Small intestine (tissue), 7 donors: ENCODE measurements around the gene KCNG2. TPM values are rescaled to one million over a fixed set of nuclear protein-coding genes. Genes with fewer than 3 reads are reported as not detected.
"Not testable (repeated sequence)": the region's sequence is repeated elsewhere in the genome, so short reads cannot be mapped to it uniquely, and the experiment has no call there.

ENCODE experiments used
- DNase-seq, 2 donors: peaks; one replicate each; pipeline versions ENCODE4 v3.0.0 to v3.0.0-alpha.2; 2013
- FAIRE-seq: peaks from 2 replicates; lab custom pipeline; 2012; peaks lifted over from hg19 to GRCh38; lab: Jason Lieb, UNC
- H3K27ac ChIP-seq, 3 donors: one replicate each; pipeline ENCODE4 v1.5.1; 2013; ENCODE audit warnings: low read length in 2 of 3, mild to moderate bottlenecking in 2 of 3, control low read depth in 1 of 3, inconsistent platforms in 1 of 3, low read depth in 1 of 3, moderate library complexity in 1 of 3
- H3K27me3 ChIP-seq, 3 donors: one replicate each; pipeline ENCODE4 v1.6.1; 2013; ENCODE audit warnings: low read length in 3 of 3, inconsistent platforms in 1 of 3; ENCODE audit not compliant: control insufficient read depth in 3 of 3, insufficient read depth in 3 of 3
- H3K36me3 ChIP-seq, 3 donors: one replicate each; pipeline ENCODE4 v1.6.1; 2013; ENCODE audit warnings: low read length in 3 of 3, inconsistent platforms in 1 of 3, low read depth in 1 of 3, mild to moderate bottlenecking in 1 of 3, moderate library complexity in 1 of 3; ENCODE audit not compliant: control insufficient read depth in 3 of 3, insufficient read depth in 2 of 3
- H3K4me1 ChIP-seq, 3 donors: one replicate each; pipeline ENCODE4 v1.6.1; 2013; ENCODE audit warnings: low read length in 2 of 3, inconsistent platforms in 1 of 3, low read depth in 1 of 3, mild to moderate bottlenecking in 1 of 3, moderate library complexity in 1 of 3; ENCODE audit not compliant: control insufficient read depth in 3 of 3, insufficient read depth in 2 of 3
- H3K4me3 ChIP-seq, 3 donors: one replicate each; pipeline ENCODE4 v1.5.1; 2013; ENCODE audit warnings: low read length in 3 of 3, control low read depth in 1 of 3, inconsistent platforms in 1 of 3, low read depth in 1 of 3, mild to moderate bottlenecking in 1 of 3, moderate library complexity in 1 of 3
- H3K9me3 ChIP-seq, 2 donors: one replicate each; pipeline ENCODE4 v1.6.1; 2013; ENCODE audit warnings: low read depth in 1 of 2, low read length in 1 of 2; ENCODE audit not compliant: control insufficient read depth in 2 of 2, insufficient read depth in 1 of 2
- WGBS, 3 donors: extraction: QIAGEN DNeasy Blood & Tissue Kit; methylation state at CpG; one replicate each; pipeline ENCODE4 v1.1.7; 2013; 5-methylcytosine and 5-hydroxymethylcytosine counted together
- polyA plus RNA-seq, 4 donors: library from polyadenylated mRNA; stranded (reverse) in 3 of 4; unstranded in 1 of 4; fragments of 200-250 nt in 3 of 4; fragments of 120-200 nt in 1 of 4; gene quantifications; one replicate each; pipeline versions ENCODE4 v1.2.1 to v1.2.3, GENCODE V29; 2013
- donor health status: healthy with polysubstance abuse.
- donor health status: control.
- donor health status: control.
- donor health status: Bipolar disorder and iron deficiency.
- donor health status: healthy.

KCNG2 gene
- polyA plus RNA-seq, 4 donors, result 0.10 to 0.30 TPM; not detected in 2

GRCh38 chr18:79876497-79876896 lies 78.8 kb downstream of the KCNG2 start:
- Histone ChIP-seq H3K4me1 (no peaks in the 10 kb centered on the region), H3K4me3 (no peak overlapping the region), H3K9me3 (no peaks in the 10 kb centered on the region), H3K27me3 (no peaks in the 10 kb centered on the region), H3K27ac (no peak overlapping the region), H3K36me3 (no peaks in the 10 kb centered on the region)
- WGBS, 3 donors, result 76 to 83% (median 78%) methylated on average over 16 of the region's 16 CpGs
- FAIRE-seq (no peak), DNase-seq (no peak)

GRCh38 chr18:79877163-79878091 lies 79.7 kb downstream of the KCNG2 start:
- no peaks in the 10 kb centered on the region for H3K27me3 ChIP-seq
- H3K36me3 ChIP-seq, result no peaks in the 10 kb centered on the region
- H3K4me3 ChIP-seq, result no peak overlapping the region
- 54 to 66% (median 60%) methylated on average over 38 of the region's 38 CpGs for WGBS, 3 donors
- H3K4me1 ChIP-seq, result no peaks in the 10 kb centered on the region
- H3K9me3 ChIP-seq, result no peaks in the 10 kb centered on the region
- no peak overlapping the region for H3K27ac ChIP-seq
- DNase-seq (peak in 1 of 2 donors; percentile 29), FAIRE-seq (no peak)

GRCh38 chr18:79878246-79878645 lies 80.5 kb downstream of the KCNG2 start:
- not testable (repeated sequence) for H3K4me1 ChIP-seq, DNase-seq, H3K27me3 ChIP-seq, H3K36me3 ChIP-seq, H3K9me3 ChIP-seq, H3K4me3 ChIP-seq, H3K27ac ChIP-seq, FAIRE-seq
- WGBS, 3 donors, result 92 to 94% (median 93%) methylated on average over 22 to 25 of the region's 25 CpGs

DNA sequence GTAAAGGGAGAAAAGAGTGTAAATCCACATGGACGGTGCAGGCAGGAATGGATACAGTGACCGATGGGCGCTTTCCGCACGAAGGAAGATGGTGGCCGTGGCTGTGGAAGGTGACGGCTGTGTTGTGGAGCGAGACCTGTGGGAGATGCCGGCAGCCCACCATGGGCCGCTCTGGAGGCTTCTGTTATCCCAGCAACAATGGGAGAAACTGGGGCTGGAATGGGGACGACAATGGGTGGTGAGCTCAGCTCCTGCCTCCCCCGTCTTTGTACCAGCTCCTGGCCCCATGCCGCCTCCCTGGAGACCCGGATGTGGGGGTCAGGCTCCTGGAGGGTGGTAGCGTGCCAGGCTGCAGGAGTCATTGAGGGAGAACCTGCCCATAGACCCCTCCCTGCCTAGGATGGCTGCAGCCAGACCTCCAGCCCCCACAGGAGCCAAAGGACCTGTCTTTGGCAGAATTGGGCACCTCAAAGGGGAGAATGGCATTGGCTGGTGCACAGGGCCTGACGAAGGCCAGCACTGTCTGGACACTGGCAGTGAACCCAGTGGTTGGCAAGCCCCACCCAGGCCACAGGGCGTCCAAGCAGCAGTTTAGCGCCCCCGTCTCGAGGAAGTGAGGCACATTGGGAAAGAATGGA lies 81.1 kb downstream of the KCNG2 start:
- Histone ChIP-seq H3K9me3 (peaks cover 0 to 8% of the 10 kb centered on the region in 2 donors), H3K27me3 (no peaks in the 10 kb centered on the region), H3K4me3 (no peak overlapping the region), H3K27ac (no peak overlapping the region), H3K36me3 (no peaks in the 10 kb centered on the region), H3K4me1 (no peaks in the 10 kb centered on the region)
- DNase-seq (no peak), FAIRE-seq (no peak)
- 87 to 93% (median 88%) methylated on average over 20 of the region's 20 CpGs for WGBS, 3 donors

- no peak for FAIRE-seq
- no peak for DNase-seq
- Histone ChIP-seq H3K27me3 (no peaks in the 10 kb centered on the region), H3K36me3 (no peaks in the 10 kb centered on the region), H3K27ac (no peak overlapping the region), H3K9me3 (peaks cover 0 to 15% of the 10 kb centered on the region in 2 donors), H3K4me3 (no peak overlapping the region), H3K4me1 (no peaks in the 10 kb centered on the region)
- 88 to 90% (median 90%) methylated on average over 12 of the region's 12 CpGs for whole genome bisulfite sequencing, 3 donors
Measured at GRCh38 chr18:79879566-79879965, 81.8 kb downstream of the KCNG2 start.

DNA sequence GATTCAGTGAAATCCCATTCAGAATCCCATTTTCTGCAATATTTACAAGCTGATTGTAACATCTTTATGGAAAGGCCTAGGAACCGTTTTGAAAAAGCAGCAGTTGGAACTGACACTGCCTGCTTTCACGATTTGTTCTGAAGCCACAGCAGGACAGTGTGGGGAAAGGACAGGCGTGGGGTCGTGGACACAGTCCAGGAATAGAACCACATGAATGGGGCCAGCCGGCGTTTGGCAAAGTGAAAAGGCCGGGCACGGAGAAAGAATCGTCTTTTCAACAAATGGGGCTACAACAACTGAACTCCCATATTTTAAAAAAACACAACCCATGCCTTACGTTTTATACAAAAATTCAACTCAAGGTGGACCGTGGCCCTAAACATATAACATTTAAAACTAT lies 84.0 kb downstream of the KCNG2 start:
- FAIRE-seq, result no peak
- Histone ChIP-seq H3K36me3 (no peaks in the 10 kb centered on the region), H3K27ac (no peak overlapping the region), H3K4me3 (no peak overlapping the region), H3K27me3 (no peaks in the 10 kb centered on the region), H3K9me3 (peaks cover 0 to 24% of the 10 kb centered on the region in 2 donors), H3K4me1 (no peaks in the 10 kb centered on the region)
- DNase-seq, result no peak
- 87 to 92% (median 88%) methylated on average over 11 of the region's 11 CpGs for WGBS, 3 donors

DNA sequence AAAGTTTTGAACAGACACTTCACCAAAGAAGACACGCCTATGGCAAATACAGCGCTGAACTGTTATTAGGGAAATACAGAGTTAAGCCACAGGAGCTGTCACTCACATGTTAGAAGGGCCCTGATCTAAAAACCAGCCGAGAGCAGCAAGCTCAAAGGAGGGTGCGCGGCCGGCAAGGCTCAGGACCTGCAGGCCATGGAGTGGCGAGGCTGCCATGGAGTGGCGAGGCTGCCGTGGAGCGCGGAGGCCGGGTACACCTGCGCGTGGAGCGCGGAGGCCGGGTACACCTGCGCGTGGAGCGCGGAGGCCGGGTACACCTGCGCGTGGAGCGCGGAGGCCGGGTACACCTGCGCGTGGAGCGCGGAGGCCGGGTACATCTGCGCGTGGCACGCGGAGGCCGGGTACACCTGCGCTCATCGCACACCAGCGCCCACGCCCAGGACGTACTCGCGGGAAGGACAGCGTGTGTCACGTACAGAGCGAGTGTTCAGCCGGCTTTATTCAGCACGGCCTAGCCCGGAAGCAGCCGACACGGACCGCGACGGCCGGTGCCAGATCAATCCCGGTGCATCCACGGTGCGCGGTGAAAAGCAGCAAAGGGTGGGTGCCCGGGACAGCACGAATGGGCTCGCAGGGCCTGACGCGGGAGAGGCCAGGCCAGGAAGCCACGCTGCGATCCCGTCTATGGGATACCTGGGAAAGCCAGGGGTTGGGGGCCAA lies 84.9 kb downstream of the KCNG2 start:
- H3K36me3 ChIP-seq, result no peaks in the 10 kb centered on the region

More for the DNA sequence above, 84.9 kb downstream of the KCNG2 start:
- Histone ChIP-seq H3K27me3 (no peaks in the 10 kb centered on the region), H3K9me3 (peaks cover 0 to 32% of the 10 kb centered on the region in 2 donors), H3K4me1 (no peaks in the 10 kb centered on the region), H3K27ac (no peak overlapping the region), H3K4me3 (no peak overlapping the region)
- DNase-seq (no peak), FAIRE-seq (no peak)
- WGBS, 3 donors, result 96 to 98% (median 96%) methylated on average over 65 to 68 of the region's 68 CpGs
